K562 (cell line): ENCODE measurements around the gene ANKRD6. TPM values are rescaled to one million over a fixed set of nuclear protein-coding genes. Genes with fewer than 3 reads are reported as not detected.

Experiments
- ATAC-seq: fragments of 200-7000 bp; cut with Tn5 transposase; 3 replicates; pipeline ENCODE4 v1.9.1; 2020; ENCODE audit warnings: moderate library complexity
- BruUV-seq: library from RNA; stranded (reverse); fragments of 400-500 nt; replicated peaks from 2 replicates; lab custom pipeline; 2021; lab: Mats Ljungman, UMichigan
- CTCF ChIA-PET: fragments of 300-600 bp; formaldehyde crosslinking; extraction: SDS; loops from one replicate; lab custom pipeline; 2021; ENCODE audit warnings: low intra/inter-chr PET ratio; lab: Yijun Ruan, JAX
- POLR2A ChIA-PET: fragments of 300-600, 350-650 bp; sonication (Branson Sonifier 250); formaldehyde crosslinking; extraction: SDS; loops from one replicate; lab custom pipeline; 2021; ENCODE audit warnings: antibody characterized with exemption, inconsistent platforms; lab: Yijun Ruan, JAX
- DNase-seq, 4 experiments: peaks; one replicate each; pipeline versions ENCODE4 v3.0.0 to v3.0.0-alpha.2; 2011 to 2018; ENCODE audit warnings: low spot score in 3 of 4, mixed read lengths in 3 of 4; ENCODE audit errors: extremely low read depth in 1 of 4
- FAIRE-seq: peaks from 2 replicates; lab custom pipeline; 2011; peaks lifted over from hg19 to GRCh38; lab: Jason Lieb, UNC
- H2AFZ ChIP-seq: 2 replicates; pipeline ENCODE4 v1.6.0; 2011; ENCODE audit warnings: low read depth, low read length, control low read depth, inconsistent platforms
- H3K27ac ChIP-seq: fragments of 200-600 bp; 3 replicates; pipeline ENCODE4 v1.8.0; 2011; ENCODE audit warnings: low read depth, mild to moderate bottlenecking, control low read depth, inconsistent platforms, low read length, moderate library complexity, mixed read lengths; ENCODE audit errors: extremely low read depth
- H3K27me3 ChIP-seq, 2 experiments: fragments of 300-600 bp in 1 of 2; 2 replicates in 1 of 2; 3 replicates in 1 of 2; pipeline versions ENCODE4 v1.6.0 to v1.8.0; 2011; ENCODE audit warnings: inconsistent platforms in 2 of 2, low read length in 2 of 2, mild to moderate bottlenecking in 1 of 2, mixed read lengths in 1 of 2, moderate library complexity in 1 of 2; ENCODE audit not compliant: control insufficient read depth in 2 of 2, insufficient read depth in 2 of 2
- H3K36me3 ChIP-seq: fragments of 300-600 bp; 3 replicates; pipeline ENCODE4 v1.8.0; 2011; ENCODE audit warnings: mild to moderate bottlenecking, low read length, inconsistent platforms; ENCODE audit not compliant: control insufficient read depth, insufficient read depth
- H3K4me1 ChIP-seq, 2 experiments: fragments of 200-600 bp in 1 of 2; replicated peaks in 1 of 2; 2 replicates in 1 of 2; 3 replicates in 1 of 2; pipeline versions ENCODE4 v1.5.1 to v1.8.0; 2011; ENCODE audit warnings: inconsistent platforms in 2 of 2, low read length in 2 of 2, mild to moderate bottlenecking in 1 of 2, mixed read lengths in 1 of 2, moderate library complexity in 1 of 2; ENCODE audit not compliant: control insufficient read depth in 2 of 2, insufficient read depth in 2 of 2
- H3K4me2 ChIP-seq: 2 replicates; pipeline ENCODE4 v1.6.1; 2011; ENCODE audit warnings: low read length, control low read depth, inconsistent platforms, mixed read lengths; ENCODE audit not compliant: insufficient read depth
- H3K4me3 ChIP-seq: fragments of 200-600 bp; sonication (generic), shearing (Covaris generic); 2 replicates; pipeline ENCODE4 v1.5.1; 2016; ENCODE audit warnings: control low read depth, inconsistent platforms
- H3K79me2 ChIP-seq: fragments of 200-600 bp; 3 replicates; pipeline ENCODE4 v1.8.0; 2011; ENCODE audit warnings: low read length, inconsistent platforms; ENCODE audit not compliant: control insufficient read depth, insufficient read depth
- H3K9ac ChIP-seq, 2 experiments: 2 replicates each; pipeline versions ENCODE4 v1.6.0 to v1.6.1; 2011; ENCODE audit warnings: low read depth in 2 of 2, low read length in 2 of 2, control low read depth in 1 of 2, inconsistent platforms in 1 of 2, mild to moderate bottlenecking in 1 of 2, mixed read lengths in 1 of 2; ENCODE audit not compliant: insufficient read depth in 1 of 2
- H3K9me1 ChIP-seq: one replicate; pipeline ENCODE4 v1.6.0; 2011; ENCODE audit warnings: inconsistent platforms, mild to moderate bottlenecking, low read length, moderate library complexity; ENCODE audit not compliant: control insufficient read depth, insufficient read depth
- H3K9me3 ChIP-seq: replicated peaks from 2 replicates; pipeline ENCODE4 v1.5.1; 2011; ENCODE audit warnings: low read depth, low read length, inconsistent platforms; ENCODE audit not compliant: control insufficient read depth, insufficient read depth
- H4K20me1 ChIP-seq: replicated peaks from 2 replicates; pipeline ENCODE4 v1.6.1; 2011; ENCODE audit warnings: low read length, inconsistent platforms, mixed read lengths; ENCODE audit not compliant: control insufficient read depth, insufficient read depth
- ATF2 ChIP-seq: sonication (generic); formaldehyde crosslinking; IDR thresholded peaks from 2 replicates; pipeline ENCODE4 v1.8.1; 2022; ENCODE audit warnings: missing genetic modification reagents
- ILF3 ChIP-seq: fragments of 450-650 bp; IDR thresholded peaks from 2 replicates; pipeline ENCODE4 v1.6.1; 2018; ENCODE audit warnings: antibody characterized with exemption, mild to moderate bottlenecking, moderate library complexity, borderline replicate concordance
- MLX ChIP-seq, 2 experiments: fragments of 450-650 bp in 1 of 2; sonication (generic) in 1 of 2; formaldehyde crosslinking; conservative IDR thresholded peaks; 2 replicates each; pipeline versions ENCODE4 v1.4.0 to v1.8.1; 2020 to 2022; ENCODE audit warnings: mild to moderate bottlenecking in 1 of 2, missing genetic modification reagents in 1 of 2
- NFATC3 ChIP-seq: fragments of 450-650 bp; IDR thresholded peaks from 2 replicates; pipeline ENCODE4 v1.6.1; 2017; ENCODE audit warnings: mild to moderate bottlenecking
- NFE2L1 ChIP-seq: fragments of 450-650 bp; IDR thresholded peaks from 2 replicates; pipeline ENCODE4 v1.6.1; 2016; ENCODE audit warnings: missing genetic modification characterization, low read depth, mild to moderate bottlenecking, missing compliant biosample characterization, moderate library complexity, borderline replicate concordance
- PTRF ChIP-seq: fragments of 450-650 bp; IDR thresholded peaks from 2 replicates; pipeline ENCODE4 v1.6.1; 2016; ENCODE audit warnings: mild to moderate bottlenecking, missing genetic modification characterization, missing compliant biosample characterization
- SREBF1 ChIP-seq: fragments of 150-350 bp; IDR thresholded peaks from 2 replicates; pipeline ENCODE4 v1.6.1; 2014; ENCODE audit warnings: antibody characterized with exemption, low read depth, low read length, borderline replicate concordance
- SRSF3 ChIP-seq: fragments of 200-400 bp; formaldehyde crosslinking; IDR thresholded peaks from 2 replicates; pipeline ENCODE4 v1.6.1; 2016; ENCODE audit warnings: mild to moderate bottlenecking, low read length, moderate library complexity; ENCODE audit not compliant: insufficient read depth
- ZNF23 ChIP-seq: fragments of 250-450 bp; sonication (Bioruptor Pico); IDR thresholded peaks from 2 replicates; pipeline ENCODE4 v1.4.0; 2020; ENCODE audit warnings: mild to moderate bottlenecking
- ZZZ3 ChIP-seq: fragments of 450-650 bp; IDR thresholded peaks from 2 replicates; pipeline ENCODE4 v1.6.1; 2016; ENCODE audit warnings: antibody characterized with exemption, mild to moderate bottlenecking, moderate library complexity
- WGBS: fragments of 100-300 bp; shearing (Covaris generic); methylation state at CpG from one replicate; pipeline ENCODE4 v1.1.6; 2016; ENCODE audit warnings: low coverage, mixed read lengths; ENCODE audit not compliant: insufficient coverage; ENCODE audit errors: missing lambda C conversion rate; 5-methylcytosine and 5-hydroxymethylcytosine counted together
- in situ Hi-C: fragments of 300-500 bp; cut with MboI; formaldehyde crosslinking; loops from 4 replicates; pipeline ENCODE4 v1.15.0; 2018; ENCODE audit warnings: inconsistent platforms, mixed read lengths
- intact Hi-C: fragments of 100-400 bp; cut with micrococcal nuclease; formaldehyde crosslinking; loops from 2 replicates; pipeline ENCODE4 v1.14.2; 2022
- polyA plus RNA-seq, 8 experiments: library from polyadenylated mRNA; depleted of rRNA in 4 of 8; stranded (reverse) in 5 of 8; unstranded in 3 of 8; fragments of >200 nt; fragmentation: Nextera tagmentation in 2 of 8; fragmentation: Illumina TruSeq in 1 of 8; extraction: Ambion mirVana in 2 of 8; extraction: Trizol in 1 of 8; gene quantifications; 2 replicates each; pipeline versions ENCODE4 v1.2.1 to v1.2.3, GENCODE V29; 2011 to 2014; ENCODE audit warnings: inconsistent platforms in 1 of 8, missing spikeins in 1 of 8
- total RNA-seq, 7 experiments: library from RNA; depleted of rRNA in 6 of 7; stranded (reverse); fragments of >200 nt in 6 of 7; fragmentation: Illumina TruSeq in 2 of 7; extraction: Trizol in 2 of 7; gene quantifications; 2 replicates each; pipeline versions ENCODE4 v1.2.1 to v1.2.3, GENCODE V29; 2011 to 2021; ENCODE audit warnings: low replicate concordance in 1 of 7
- TF ChIP-seq, protein P1 (sequence below): conservative IDR thresholded peaks from 2 replicates; pipeline ENCODE4 v1.6.1; 2011; ENCODE audit warnings: low read depth, mild to moderate bottlenecking, low read length; ENCODE audit not compliant: control insufficient read depth
- TF ChIP-seq, protein P2 (sequence below): fragments of 450-650 bp; IDR thresholded peaks from 2 replicates; pipeline ENCODE4 v1.6.1; 2017; ENCODE audit warnings: antibody characterized with exemption, mild to moderate bottlenecking
- TF ChIP-seq, protein P3 (sequence below), 2 experiments: fragments of 250-450 bp in 1 of 2; fragments of 450-650 bp in 1 of 2; sonication (Bioruptor Pico) in 1 of 2; IDR thresholded peaks; 2 replicates each; pipeline versions ENCODE4 v1.6.1 to v1.8.0; 2016 to 2021; ENCODE audit warnings: mild to moderate bottlenecking in 2 of 2, moderate library complexity in 2 of 2, missing compliant biosample characterization in 1 of 2, missing genetic modification characterization in 1 of 2

Gene ANKRD6
- total and polyA plus RNA-seq, 9 of the 15 experiments (the other 6 are each of a cell fraction or from before 2014, with no cell fraction given), result 0.04 to 0.22 (median 0.08) TPM; not detected in 4

DNA sequence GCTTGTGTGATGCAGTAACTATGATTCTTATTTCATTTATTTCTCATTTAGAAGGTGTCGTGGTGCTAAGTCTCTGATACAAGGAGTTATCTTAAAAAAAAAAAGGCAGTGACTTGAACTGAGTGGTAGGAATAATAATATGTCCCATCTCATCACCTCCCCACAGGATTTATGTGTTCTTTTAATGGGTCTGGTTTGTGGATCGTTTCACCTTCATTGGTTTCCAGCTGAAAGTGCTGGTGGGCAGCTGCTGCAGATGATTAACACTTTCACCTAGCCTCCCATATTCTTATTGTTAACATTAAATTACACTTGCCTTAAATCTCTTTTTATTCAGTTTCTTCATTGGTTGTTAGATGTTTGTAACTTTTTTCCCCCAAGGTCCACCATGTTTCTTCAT is 68.8 kb downstream of the ANKRD6 start:
- Histone ChIP-seq H3K27ac (no peak overlapping the region), H3K9ac (no peak overlapping the region), H3K36me3 (no peaks in the 10 kb centered on the region), H3K9me3 (no peaks in the 10 kb centered on the region), H3K4me2 (no peak overlapping the region), H2AFZ (no peak overlapping the region), H3K4me3 (no peak overlapping the region), H3K9me1 (no peaks in the 10 kb centered on the region), H3K79me2 (no peaks in the 10 kb centered on the region), H3K27me3 (peaks cover 3 to 19% of the 10 kb centered on the region in 2 experiments; a peak in 4 of 5 replicates), H4K20me1 (no peaks in the 10 kb centered on the region), H3K4me1 (no peaks in the 10 kb centered on the region; a peak in 1 of 5 replicates)
- FAIRE-seq (no peak), ATAC-seq (no peak), DNase-seq (no peak)
- POLR2A ChIA-PET, result no interaction called here
- CTCF ChIA-PET, result interaction anchor here (0.6 kb wide), 1 partner anchor 571 kb away, joined by 3 read pairs; no protein-coding TSS in a partner anchor
- BruUV-seq, result no TSS peak
- WGBS, result 0% methylated on average over 2 of the region's 2 CpGs
- intact Hi-C loops, result no loop called here
- in situ Hi-C loops, result no loop called here
- TF ChIP-seq ATF2 (CRISPR knock-in tag), result no peak
- TF ChIP-seq NFE2L1 (tag), result no peak
- no peak for TF ChIP-seq PTRF (tag)
- no peak for TF ChIP-seq ILF3
- TF ChIP-seq ZZZ3, result no peak
- no peak for TF ChIP-seq SRSF3
- no peak for TF ChIP-seq ZNF23 (CRISPR knock-in tag)
- TF ChIP-seq, protein P1, sequence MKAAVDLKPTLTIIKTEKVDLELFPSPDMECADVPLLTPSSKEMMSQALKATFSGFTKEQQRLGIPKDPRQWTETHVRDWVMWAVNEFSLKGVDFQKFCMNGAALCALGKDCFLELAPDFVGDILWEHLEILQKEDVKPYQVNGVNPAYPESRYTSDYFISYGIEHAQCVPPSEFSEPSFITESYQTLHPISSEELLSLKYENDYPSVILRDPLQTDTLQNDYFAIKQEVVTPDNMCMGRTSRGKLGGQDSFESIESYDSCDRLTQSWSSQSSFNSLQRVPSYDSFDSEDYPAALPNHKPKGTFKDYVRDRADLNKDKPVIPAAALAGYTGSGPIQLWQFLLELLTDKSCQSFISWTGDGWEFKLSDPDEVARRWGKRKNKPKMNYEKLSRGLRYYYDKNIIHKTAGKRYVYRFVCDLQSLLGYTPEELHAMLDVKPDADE, result no peak
- no peak for TF ChIP-seq NFATC3
- TF ChIP-seq, protein P2, sequence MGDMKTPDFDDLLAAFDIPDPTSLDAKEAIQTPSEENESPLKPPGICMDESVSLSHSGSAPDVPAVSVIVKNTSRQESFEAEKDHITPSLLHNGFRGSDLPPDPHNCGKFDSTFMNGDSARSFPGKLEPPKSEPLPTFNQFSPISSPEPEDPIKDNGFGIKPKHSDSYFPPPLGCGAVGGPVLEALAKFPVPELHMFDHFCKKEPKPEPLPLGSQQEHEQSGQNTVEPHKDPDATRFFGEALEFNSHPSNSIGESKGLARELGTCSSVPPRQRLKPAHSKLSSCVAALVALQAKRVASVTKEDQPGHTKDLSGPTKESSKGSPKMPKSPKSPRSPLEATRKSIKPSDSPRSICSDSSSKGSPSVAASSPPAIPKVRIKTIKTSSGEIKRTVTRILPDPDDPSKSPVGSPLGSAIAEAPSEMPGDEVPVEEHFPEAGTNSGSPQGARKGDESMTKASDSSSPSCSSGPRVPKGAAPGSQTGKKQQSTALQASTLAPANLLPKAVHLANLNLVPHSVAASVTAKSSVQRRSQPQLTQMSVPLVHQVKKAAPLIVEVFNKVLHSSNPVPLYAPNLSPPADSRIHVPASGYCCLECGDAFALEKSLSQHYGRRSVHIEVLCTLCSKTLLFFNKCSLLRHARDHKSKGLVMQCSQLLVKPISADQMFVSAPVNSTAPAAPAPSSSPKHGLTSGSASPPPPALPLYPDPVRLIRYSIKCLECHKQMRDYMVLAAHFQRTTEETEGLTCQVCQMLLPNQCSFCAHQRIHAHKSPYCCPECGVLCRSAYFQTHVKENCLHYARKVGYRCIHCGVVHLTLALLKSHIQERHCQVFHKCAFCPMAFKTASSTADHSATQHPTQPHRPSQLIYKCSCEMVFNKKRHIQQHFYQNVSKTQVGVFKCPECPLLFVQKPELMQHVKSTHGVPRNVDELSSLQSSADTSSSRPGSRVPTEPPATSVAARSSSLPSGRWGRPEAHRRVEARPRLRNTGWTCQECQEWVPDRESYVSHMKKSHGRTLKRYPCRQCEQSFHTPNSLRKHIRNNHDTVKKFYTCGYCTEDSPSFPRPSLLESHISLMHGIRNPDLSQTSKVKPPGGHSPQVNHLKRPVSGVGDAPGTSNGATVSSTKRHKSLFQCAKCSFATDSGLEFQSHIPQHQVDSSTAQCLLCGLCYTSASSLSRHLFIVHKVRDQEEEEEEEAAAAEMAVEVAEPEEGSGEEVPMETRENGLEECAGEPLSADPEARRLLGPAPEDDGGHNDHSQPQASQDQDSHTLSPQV, result no peak
- no peak for TF ChIP-seq MLX (CRISPR knock-in tag; conservative IDR thresholded peaks at IDR 0.05)
- TF ChIP-seq, protein P3, sequence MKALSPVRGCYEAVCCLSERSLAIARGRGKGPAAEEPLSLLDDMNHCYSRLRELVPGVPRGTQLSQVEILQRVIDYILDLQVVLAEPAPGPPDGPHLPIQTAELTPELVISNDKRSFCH (CRISPR knock-in tag; IDR thresholded peaks at IDR 0.05), result no peak
- TF ChIP-seq, protein P3 (tag; IDR thresholded peaks at IDR 0.05), result no peak
- TF ChIP-seq SREBF1, result no peak
